Raji (cell line): ENCODE data around the gene UBASH3B.

Experiments
- POLR2A ChIP-seq: IDR thresholded peaks from 2 replicates; pipeline ENCODE4 v1.6.1; 2011; ENCODE audit warnings: low read depth, low read length, control low read depth; ENCODE audit not compliant: insufficient read depth

The UBASH3B gene

GRCh38 chr11:122773781-122774266, 118.3 kb downstream of the UBASH3B start:
- no peak for TF ChIP-seq POLR2A

- no peak for TF ChIP-seq POLR2A
Measured at GRCh38 chr11:122775675-122776271, 120.3 kb downstream of the UBASH3B start.

DNA sequence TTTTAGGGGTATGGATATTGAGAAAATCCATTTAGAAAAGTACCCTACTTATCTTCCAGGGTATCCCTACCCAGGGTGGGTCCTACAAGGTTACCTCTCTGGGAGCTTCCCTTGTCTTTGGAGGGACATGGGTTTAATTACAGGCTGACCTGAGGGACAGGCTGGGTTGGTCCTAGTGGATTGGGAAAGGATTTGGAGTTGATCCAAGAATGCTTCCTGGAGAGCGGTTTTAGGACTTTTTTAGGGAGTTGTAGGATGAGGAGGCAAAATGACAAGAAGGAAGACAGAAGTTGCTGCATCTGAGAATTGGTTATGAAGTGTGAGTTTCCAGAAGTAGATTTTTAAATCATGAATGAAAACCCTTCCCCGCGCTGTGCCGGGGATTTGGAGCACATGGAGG, 121.0 kb downstream of the UBASH3B start:
- no peak for TF ChIP-seq POLR2A

GRCh38 chr11:122777343-122777742, 121.8 kb downstream of the UBASH3B start:
- no peak for TF ChIP-seq POLR2A

GRCh38 chr11:122778148-122778547, 122.6 kb downstream of the UBASH3B start:
- TF ChIP-seq POLR2A: no peak

- TF ChIP-seq POLR2A: no peak
Measured at GRCh38 chr11:122779047-122779629, 123.6 kb downstream of the UBASH3B start.

GRCh38 chr11:122780296-122780949, 124.9 kb downstream of the UBASH3B start:
- no peak for TF ChIP-seq POLR2A

GRCh38 chr11:122781378-122782195, 126.1 kb downstream of the UBASH3B start:
- TF ChIP-seq POLR2A: no peak

GRCh38 chr11:122782222-122782621, 126.7 kb downstream of the UBASH3B start:
- no peak for TF ChIP-seq POLR2A

GRCh38 chr11:122784325-122784955, 128.9 kb downstream of the UBASH3B start:
- TF ChIP-seq POLR2A: no peak

DNA sequence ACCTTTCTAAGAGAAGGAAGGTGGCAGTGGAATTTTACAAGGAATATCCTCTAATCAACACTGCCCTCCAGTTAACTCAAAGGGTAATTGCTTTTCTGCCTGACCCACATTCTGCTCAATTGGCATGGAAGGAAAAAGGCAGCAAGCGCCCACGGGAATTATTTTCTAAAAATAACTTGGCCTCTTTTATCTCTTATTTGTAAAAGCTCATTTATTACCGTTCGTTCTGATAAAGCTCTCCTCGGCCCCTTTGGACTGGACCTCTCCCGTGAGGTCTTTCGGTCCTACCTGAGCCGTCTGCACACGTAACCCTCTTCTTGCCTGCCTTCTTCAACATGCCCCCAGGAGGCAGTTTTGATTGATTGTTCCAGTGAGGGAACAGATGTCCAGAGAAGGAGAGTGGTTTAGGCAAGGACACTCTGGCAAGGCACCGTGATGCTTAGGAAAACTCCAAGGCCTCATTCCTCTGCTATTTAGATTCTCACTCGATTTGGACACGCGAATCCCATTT, 129.6 kb downstream of the UBASH3B start:
- TF ChIP-seq POLR2A: no peak

DNA sequence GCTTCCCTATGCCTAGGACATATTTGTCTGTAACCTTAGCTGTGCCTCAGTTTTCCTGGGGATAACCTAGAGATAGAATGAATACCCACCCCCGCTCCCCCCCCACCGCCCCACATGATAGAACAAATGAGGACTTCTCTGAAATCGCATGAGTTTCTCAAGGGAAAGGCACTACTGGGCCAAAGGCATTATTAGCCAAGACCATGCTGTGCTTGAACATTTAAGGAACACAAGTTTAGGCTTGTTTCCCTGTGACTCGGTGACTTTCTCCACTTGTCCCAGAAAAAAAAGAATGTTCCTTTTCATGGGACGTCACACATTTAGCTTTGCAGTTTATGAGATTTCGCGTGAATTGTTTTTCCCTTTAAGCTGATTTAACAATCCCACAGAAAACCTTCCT, 131.4 kb downstream of the UBASH3B start:
- TF ChIP-seq POLR2A: no peak

DNA sequence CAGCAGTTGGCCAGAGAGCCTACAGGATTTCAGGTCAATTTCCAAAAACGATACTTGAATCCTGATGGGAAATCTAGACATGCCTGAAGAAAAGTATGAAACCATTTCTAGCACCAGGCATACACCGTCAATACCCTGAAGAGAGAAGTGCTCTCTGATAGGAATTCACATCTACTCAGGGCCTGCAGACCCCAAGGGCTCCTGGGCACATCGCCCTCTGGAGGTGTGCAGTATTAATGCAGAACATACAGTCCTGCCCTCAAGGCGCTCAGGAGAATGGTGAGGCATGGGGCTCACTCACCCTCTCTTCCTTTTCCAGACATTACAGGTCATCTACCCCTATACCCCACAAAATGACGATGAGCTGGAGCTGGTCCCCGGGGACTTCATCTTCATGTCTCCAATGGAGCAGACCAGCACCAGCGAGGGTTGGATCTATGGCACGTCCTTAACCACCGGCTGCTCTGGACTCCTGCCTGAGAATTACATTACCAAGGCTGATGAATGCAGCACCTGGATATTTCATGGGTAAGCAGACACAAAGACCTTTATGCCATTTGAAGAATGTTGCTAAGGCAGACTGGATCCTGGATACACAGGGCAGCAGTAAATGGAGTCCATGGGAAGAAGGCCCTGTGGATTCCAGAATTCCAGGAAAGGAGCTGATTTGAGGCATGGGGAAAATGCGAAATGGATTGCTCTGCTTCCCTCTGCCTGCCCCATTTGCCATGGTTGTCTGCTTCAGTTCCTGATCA, 133.4 kb downstream of the UBASH3B start:
- TF ChIP-seq POLR2A: no peak

DNA sequence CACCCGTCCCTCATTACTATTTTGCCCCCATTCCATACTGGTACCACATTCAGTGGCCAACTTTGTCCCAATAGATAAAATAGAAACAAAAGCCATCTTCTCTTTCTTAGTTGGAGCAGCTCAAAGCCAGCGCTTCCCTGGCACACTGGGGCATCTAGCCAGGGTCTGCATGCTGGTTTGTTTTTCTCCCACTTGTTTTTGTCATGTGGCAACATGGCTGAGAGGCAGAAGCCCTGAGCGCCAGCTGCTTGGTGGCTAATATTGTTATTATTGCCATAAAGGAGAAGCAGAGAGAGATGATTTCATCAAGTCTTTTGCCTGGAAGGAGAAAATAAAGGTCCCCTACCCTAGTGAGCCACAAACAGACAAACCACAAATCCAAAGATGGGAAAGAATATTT, 134.4 kb downstream of the UBASH3B start:
- no peak for TF ChIP-seq POLR2A

- no peak for TF ChIP-seq POLR2A
Measured at GRCh38 chr11:122791411-122791810, 135.9 kb downstream of the UBASH3B start.

DNA sequence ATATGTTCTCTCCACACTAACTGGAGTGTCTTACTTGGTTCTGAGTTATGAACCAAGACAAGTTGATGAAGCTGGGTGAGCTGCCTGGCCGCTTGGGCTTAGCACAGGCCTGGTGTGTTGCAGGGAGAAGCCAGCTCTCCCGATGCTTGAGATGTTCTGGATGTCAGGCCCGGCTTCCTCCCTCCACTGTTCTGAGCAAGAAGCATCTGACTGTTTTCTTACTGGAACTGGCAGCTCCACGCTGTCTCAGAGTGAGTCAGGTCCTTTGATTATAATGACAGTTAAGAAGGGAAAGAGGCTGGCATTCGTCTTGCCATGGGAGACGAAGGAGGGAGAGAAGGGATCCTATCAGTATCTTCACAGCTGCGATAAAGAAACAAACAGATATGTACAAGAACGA, 136.3 kb downstream of the UBASH3B start:
- no peak for TF ChIP-seq POLR2A
